ENCODE measurements around the gene SRGAP3.

GRCh38 chr3:9158865-9159630, 90.4 kb downstream of the SRGAP3 start:
- no peak for TF ChIP-seq CTCF (IDR thresholded peaks at IDR 0.05)
- TF ChIP-seq EZH2 (IDR thresholded peaks at IDR 0.05; ENCODE audit: borderline replicate concordance, insufficient read depth, low read depth, low read length, poor library complexity, severe bottlenecking), result no peak

Data from B cell (primary cell).